Endodermal cell (in vitro differentiated cells): Measurements from ENCODE around the gene TIMM13. TPM values are rescaled to one million over a fixed set of nuclear protein-coding genes. Genes with fewer than 3 reads are reported as not detected.
"Not testable (repeated sequence)": the region's sequence is repeated elsewhere in the genome, so short reads cannot be mapped to it uniquely, and the experiment has no call there.

ENCODE experiments used
- DNase-seq: peaks from one replicate; pipeline ENCODE4 v3.0.0-alpha.2; 2017
- H3K27ac ChIP-seq: 2 replicates; pipeline ENCODE4 v1.5.1; 2013; ENCODE audit warnings: mild to moderate bottlenecking, low read depth, low read length, moderate library complexity
- H3K27me3 ChIP-seq: 2 replicates; pipeline ENCODE4 v1.6.1; 2013; ENCODE audit warnings: mild to moderate bottlenecking, low read length, moderate library complexity; ENCODE audit not compliant: insufficient read depth, control insufficient read depth, poor library complexity, severe bottlenecking
- H3K36me3 ChIP-seq: 2 replicates; pipeline ENCODE4 v1.7.0; 2013; ENCODE audit warnings: mild to moderate bottlenecking, low read length, moderate library complexity; ENCODE audit not compliant: control insufficient read depth, insufficient read depth
- H3K4me1 ChIP-seq: one replicate; pipeline ENCODE4 v1.7.0; 2013; ENCODE audit warnings: low read length; ENCODE audit not compliant: control insufficient read depth, insufficient read depth
- H3K4me3 ChIP-seq: 2 replicates; pipeline ENCODE4 v1.5.1; 2013; ENCODE audit warnings: mild to moderate bottlenecking, low read length, moderate library complexity
- H3K9ac ChIP-seq: 2 replicates; pipeline ENCODE4 v1.6.1; 2013; ENCODE audit warnings: mild to moderate bottlenecking, low read length, moderate library complexity; ENCODE audit not compliant: poor library complexity, severe bottlenecking; ENCODE audit errors: extremely low read depth
- H3K9me3 ChIP-seq: 2 replicates; pipeline ENCODE4 v1.6.1; 2013; ENCODE audit warnings: mild to moderate bottlenecking, low read length, moderate library complexity; ENCODE audit not compliant: control insufficient read depth
- H3K27ac Mint-ChIP-seq: 2 replicates; pipeline ENCODE4 v1.8.0; 2020; ENCODE audit warnings: mixed read lengths
- H3K27me3 Mint-ChIP-seq: 2 replicates; pipeline ENCODE4 v1.8.0; 2021; ENCODE audit warnings: mild to moderate bottlenecking, mixed read lengths; ENCODE audit not compliant: insufficient read depth
- H3K36me3 Mint-ChIP-seq: 2 replicates; pipeline ENCODE4 v1.8.0; 2020; ENCODE audit warnings: low read depth, mixed read lengths
- H3K4me1 Mint-ChIP-seq: 2 replicates; pipeline ENCODE4 v1.8.0; 2020; ENCODE audit warnings: mixed read lengths
- H3K4me3 Mint-ChIP-seq: 2 replicates; pipeline ENCODE4 v1.8.0; 2020; ENCODE audit warnings: mild to moderate bottlenecking, moderate library complexity, mixed read lengths
- H3K9me3 Mint-ChIP-seq: 2 replicates; pipeline ENCODE4 v1.8.0; 2020; ENCODE audit warnings: mild to moderate bottlenecking, mixed read lengths
- CTCF ChIP-seq: fragments of 200-600 bp; sonication (generic); conservative IDR thresholded peaks from 2 replicates; pipeline ENCODE4 v1.5.0; 2021; ENCODE audit warnings: antibody characterized with exemption, mild to moderate bottlenecking
- WGBS, 2 experiments: methylation state at CpG; one replicate each; pipeline versions ENCODE4 v1.1.5 to v1.1.7; 2013; ENCODE audit warnings: missing lambda C conversion rate in 2 of 2, mixed read lengths in 1 of 2; ENCODE audit not compliant: insufficient coverage in 1 of 2, insufficient read length in 1 of 2; 5-methylcytosine and 5-hydroxymethylcytosine counted together
- total RNA-seq, 2 donors: library from RNA; stranded (reverse); fragmentation: NEBNext Ultra II Directional in 1 of 2; extraction: Animal tissue kit (Norgen Biotek cat#: 25700) in 1 of 2; gene quantifications; 2 replicates in 1 of 2; 3 replicates in 1 of 2; pipeline ENCODE4 v1.2.1, GENCODE V29; 2021

TIMM13 gene
- total RNA-seq, 2 donors from 2014 or later: 149 to 175 TPM

- DNase-seq: no peak
- Histone ChIP-seq H3K9ac (no peak overlapping the region), H3K4me3 (no peak overlapping the region), H3K27me3 (no peaks in the 10 kb centered on the region), H3K9me3 (no peaks in the 10 kb centered on the region), H3K36me3 (no peaks in the 10 kb centered on the region), H3K4me1 (no peaks in the 10 kb centered on the region), H3K27ac (no peak overlapping the region)
- Mint-ChIP-seq H3K4me3 (no peak overlapping the region), H3K9me3 (peaks cover 3% of the 10 kb centered on the region), H3K4me1 (no peaks in the 10 kb centered on the region), H3K36me3 (no peaks in the 10 kb centered on the region), H3K27me3 (peaks cover 5% of the 10 kb centered on the region), H3K27ac (no peak overlapping the region)
- WGBS, 2 experiments: 88 to 92% methylated on average over 22 to 27 of the region's 27 CpGs
- TF ChIP-seq CTCF: no peak
Measured at GRCh38 chr19:2394442-2395292, 32.7 kb downstream of the TIMM13 start.

- Mint-ChIP-seq H3K4me3 (no peak overlapping the region), H3K36me3 (no peaks in the 10 kb centered on the region), H3K9me3 (peaks cover 3% of the 10 kb centered on the region), H3K27ac (no peak overlapping the region), H3K4me1 (no peaks in the 10 kb centered on the region), H3K27me3 (peaks cover 9% of the 10 kb centered on the region)
- H3K9ac ChIP-seq: no peak overlapping the region
- H3K4me1 ChIP-seq: no peaks in the 10 kb centered on the region
- no peaks in the 10 kb centered on the region for H3K27me3 ChIP-seq
- TF ChIP-seq CTCF: no peak
- DNase-seq: no peak
- no peak overlapping the region for H3K27ac ChIP-seq
- no peaks in the 10 kb centered on the region for H3K9me3 ChIP-seq
- H3K4me3 ChIP-seq: no peak overlapping the region
- no peaks in the 10 kb centered on the region for H3K36me3 ChIP-seq
- WGBS, 2 experiments: 94 to 97% methylated on average over 5 to 8 of the region's 8 CpGs
Measured at GRCh38 chr19:2394054-2394441, 33.3 kb downstream of the TIMM13 start.

- not testable (repeated sequence) for H3K36me3 ChIP-seq, H3K27ac Mint-ChIP-seq, H3K4me3 Mint-ChIP-seq, H3K36me3 Mint-ChIP-seq, H3K9me3 ChIP-seq, H3K27ac ChIP-seq, H3K27me3 ChIP-seq, H3K4me1 ChIP-seq, H3K9me3 Mint-ChIP-seq, H3K4me3 ChIP-seq, H3K9ac ChIP-seq, H3K4me1 Mint-ChIP-seq
- peak; percentile 57 for DNase-seq
- 78 to 79% methylated on average over 8 of the region's 8 CpGs for WGBS, 2 experiments
- H3K27me3 Mint-ChIP-seq: peaks cover 10% of the 10 kb centered on the region
Measured at GRCh38 chr19:2392899-2393298, 34.5 kb downstream of the TIMM13 start.
